K562 (cell line): ENCODE measurements around the gene ORMDL3. TPM values are rescaled to one million over a fixed set of nuclear protein-coding genes. Genes with fewer than 3 reads are reported as not detected.

ENCODE experiments used
- CAMTA2 ChIP-seq: fragments of 250-450 bp; sonication (Bioruptor Pico); conservative IDR thresholded peaks from 2 replicates; pipeline ENCODE4 v1.5.1; 2022
- CBFB ChIP-seq: sonication (generic); formaldehyde crosslinking; IDR thresholded peaks from 2 replicates; pipeline ENCODE4 v1.4.0; 2020; ENCODE audit warnings: mild to moderate bottlenecking, missing genetic modification reagents
- CTBP1 ChIP-seq: fragments of 450-650 bp; IDR thresholded peaks from 2 replicates; pipeline ENCODE4 v1.6.1; 2016; ENCODE audit warnings: borderline replicate concordance
- E2F3 ChIP-seq: fragments of 250-450 bp; sonication (Bioruptor Pico); IDR thresholded peaks from 2 replicates; pipeline ENCODE4 v1.4.0; 2020; ENCODE audit warnings: mild to moderate bottlenecking
- FOS ChIP-seq: IDR thresholded peaks from 3 replicates; pipeline ENCODE4 v1.6.1; 2011; ENCODE audit not compliant: insufficient read length; ENCODE audit errors: extremely low read depth
- KLF13 ChIP-seq: fragments of 450-650 bp; IDR thresholded peaks from 2 replicates; pipeline ENCODE4 v1.6.1; 2016; ENCODE audit warnings: missing genetic modification characterization, low read depth, mild to moderate bottlenecking, missing compliant biosample characterization, moderate library complexity, borderline replicate concordance
- PHF20 ChIP-seq: fragments of 450-650 bp; IDR thresholded peaks from 2 replicates; pipeline ENCODE4 v1.6.1; 2018; ENCODE audit not compliant: partially characterized antibody
- PML ChIP-seq: IDR thresholded peaks from 2 replicates; pipeline ENCODE4 v1.6.1; 2012; ENCODE audit warnings: low read length, inconsistent platforms
- PTBP1 ChIP-seq: fragments of 200-400 bp; formaldehyde crosslinking; IDR thresholded peaks from 2 replicates; pipeline ENCODE4 v1.6.1; 2017; ENCODE audit warnings: low read depth, low read length
- RBM25 ChIP-seq: fragments of 200-400 bp; formaldehyde crosslinking; IDR thresholded peaks from 2 replicates; pipeline ENCODE4 v1.6.1; 2018; ENCODE audit warnings: low read length, low read depth, moderate library complexity; ENCODE audit not compliant: severe bottlenecking
- SP1 ChIP-seq: sonication (generic); formaldehyde crosslinking; IDR thresholded peaks from 2 replicates; pipeline ENCODE4 v1.8.1; 2022; ENCODE audit warnings: mild to moderate bottlenecking, missing genetic modification reagents
- SRSF9 ChIP-seq: fragments of 200-400 bp; formaldehyde crosslinking; IDR thresholded peaks from 2 replicates; pipeline ENCODE4 v1.6.1; 2017; ENCODE audit warnings: low read depth, low read length, borderline replicate concordance
- TEAD1 ChIP-seq, 2 experiments: fragments of 450-650 bp in 1 of 2; sonication (generic) in 1 of 2; formaldehyde crosslinking; IDR thresholded peaks; 2 replicates each; pipeline versions ENCODE4 v1.4.0 to v1.8.0; 2020 to 2022; ENCODE audit warnings: mild to moderate bottlenecking in 2 of 2, missing genetic modification reagents in 1 of 2
- U2AF1 ChIP-seq: fragments of 200-400 bp; formaldehyde crosslinking; optimal IDR thresholded peaks from 2 replicates; pipeline ENCODE3; 2017; ENCODE audit warnings: mild to moderate bottlenecking, low read depth, low read length, moderate library complexity
- ZNF133 ChIP-seq: fragments of 250-450 bp; sonication (Bioruptor Pico); IDR thresholded peaks from 2 replicates; pipeline ENCODE4 v1.4.0; 2020; ENCODE audit warnings: mild to moderate bottlenecking
- ZNF197 ChIP-seq: fragments of 200-800 bp; sonication (Bioruptor generic); IDR thresholded peaks from 2 replicates; pipeline ENCODE4 v1.6.1; 2016; ENCODE audit warnings: low read depth, missing genetic modification characterization, missing compliant biosample characterization
- ZNF41 ChIP-seq: fragments of 250-450 bp; sonication (Bioruptor Pico); conservative IDR thresholded peaks from 2 replicates; pipeline ENCODE4 v1.4.0; 2020; ENCODE audit warnings: mild to moderate bottlenecking
- ZNF584 ChIP-seq: fragments of 200-800 bp; sonication (Bioruptor generic); IDR thresholded peaks from 2 replicates; pipeline ENCODE4 v1.6.1; 2016; ENCODE audit warnings: low read depth, mild to moderate bottlenecking, missing genetic modification characterization, missing compliant biosample characterization
- polyA plus RNA-seq, 8 experiments: library from polyadenylated mRNA; depleted of rRNA in 4 of 8; stranded (reverse) in 5 of 8; unstranded in 3 of 8; fragments of >200 nt; fragmentation: Nextera tagmentation in 2 of 8; fragmentation: Illumina TruSeq in 1 of 8; extraction: Ambion mirVana in 2 of 8; extraction: Trizol in 1 of 8; gene quantifications; 2 replicates each; pipeline versions ENCODE4 v1.2.1 to v1.2.3, GENCODE V29; 2011 to 2014; ENCODE audit warnings: inconsistent platforms in 1 of 8, missing spikeins in 1 of 8
- total RNA-seq, 7 experiments: library from RNA; depleted of rRNA in 6 of 7; stranded (reverse); fragments of >200 nt in 6 of 7; fragmentation: Illumina TruSeq in 2 of 7; extraction: Trizol in 2 of 7; gene quantifications; 2 replicates each; pipeline versions ENCODE4 v1.2.1 to v1.2.3, GENCODE V29; 2011 to 2021; ENCODE audit warnings: low replicate concordance in 1 of 7
- TF ChIP-seq, protein P1 (sequence below): fragments of 150-350 bp; conservative IDR thresholded peaks from 2 replicates; pipeline ENCODE4 v1.6.1; 2014; ENCODE audit warnings: low read length
- TF ChIP-seq, protein P2 (sequence below): fragments of 250-450 bp; sonication (Bioruptor Pico); IDR thresholded peaks from 2 replicates; pipeline ENCODE4 v1.5.0; 2021; ENCODE audit warnings: mild to moderate bottlenecking, moderate library complexity

ORMDL3 gene
- total and polyA plus RNA-seq, 9 of the 15 experiments (the other 6 are each of a cell fraction or from before 2014, with no cell fraction given): 2.7 to 57.4 (median 27.1) TPM

DNA sequence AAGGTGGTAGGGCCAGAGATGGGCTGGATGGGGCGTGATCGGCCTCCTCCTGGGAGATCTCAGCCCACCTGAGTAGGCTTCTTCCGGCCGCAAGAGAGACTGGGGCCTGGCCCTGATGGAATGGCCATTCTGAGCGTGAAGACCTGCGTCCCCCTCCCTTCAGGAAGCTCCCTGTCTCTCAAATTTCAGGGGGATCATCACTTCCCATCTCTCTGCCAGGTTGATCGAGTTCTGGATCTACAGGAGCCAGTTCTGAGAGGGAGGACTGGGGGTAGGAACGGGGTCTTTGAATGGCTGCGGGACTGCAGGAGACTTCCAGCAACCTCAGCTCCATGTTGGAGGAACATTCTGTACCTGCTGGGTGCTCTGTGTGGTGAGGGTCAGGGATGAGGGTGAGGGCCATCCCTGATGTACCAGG, 26.1 kb upstream of the ORMDL3 start (continued):
- TF ChIP-seq, protein P1, sequence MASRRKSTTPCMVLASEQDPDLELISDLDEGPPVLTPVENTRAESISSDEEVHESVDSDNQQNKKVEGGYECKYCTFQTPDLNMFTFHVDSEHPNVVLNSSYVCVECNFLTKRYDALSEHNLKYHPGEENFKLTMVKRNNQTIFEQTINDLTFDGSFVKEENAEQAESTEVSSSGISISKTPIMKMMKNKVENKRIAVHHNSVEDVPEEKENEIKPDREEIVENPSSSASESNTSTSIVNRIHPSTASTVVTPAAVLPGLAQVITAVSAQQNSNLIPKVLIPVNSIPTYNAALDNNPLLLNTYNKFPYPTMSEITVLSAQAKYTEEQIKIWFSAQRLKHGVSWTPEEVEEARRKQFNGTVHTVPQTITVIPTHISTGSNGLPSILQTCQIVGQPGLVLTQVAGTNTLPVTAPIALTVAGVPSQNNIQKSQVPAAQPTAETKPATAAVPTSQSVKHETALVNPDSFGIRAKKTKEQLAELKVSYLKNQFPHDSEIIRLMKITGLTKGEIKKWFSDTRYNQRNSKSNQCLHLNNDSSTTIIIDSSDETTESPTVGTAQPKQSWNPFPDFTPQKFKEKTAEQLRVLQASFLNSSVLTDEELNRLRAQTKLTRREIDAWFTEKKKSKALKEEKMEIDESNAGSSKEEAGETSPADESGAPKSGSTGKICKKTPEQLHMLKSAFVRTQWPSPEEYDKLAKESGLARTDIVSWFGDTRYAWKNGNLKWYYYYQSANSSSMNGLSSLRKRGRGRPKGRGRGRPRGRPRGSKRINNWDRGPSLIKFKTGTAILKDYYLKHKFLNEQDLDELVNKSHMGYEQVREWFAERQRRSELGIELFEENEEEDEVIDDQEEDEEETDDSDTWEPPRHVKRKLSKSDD: no peak
- TF ChIP-seq ZNF41 (no peak), E2F3 (CRISPR knock-in tag) (no peak), PTBP1 (no peak), SP1 (CRISPR knock-in tag) (0 out of 2 replicates have a peak, but pooled peaks have one; percentile 56), KLF13 (tag) (no peak), TEAD1 (CRISPR knock-in tag; IDR thresholded peaks at IDR 0.05) (no peak), PML (no peak), RBM25 (no peak), SRSF9 (no peak), U2AF1 (no peak), CAMTA2 (CRISPR knock-in tag) (no peak), FOS (no peak), CTBP1 (peak; percentile 45; the same call in 1 of the 2 replicates), CBFB (CRISPR knock-in tag) (no peak), ZNF584 (CRISPR knock-in tag) (no peak), PHF20 (no peak), ZNF133 (no peak), ZNF197 (CRISPR knock-in tag) (no peak)
- TF ChIP-seq, protein P2, sequence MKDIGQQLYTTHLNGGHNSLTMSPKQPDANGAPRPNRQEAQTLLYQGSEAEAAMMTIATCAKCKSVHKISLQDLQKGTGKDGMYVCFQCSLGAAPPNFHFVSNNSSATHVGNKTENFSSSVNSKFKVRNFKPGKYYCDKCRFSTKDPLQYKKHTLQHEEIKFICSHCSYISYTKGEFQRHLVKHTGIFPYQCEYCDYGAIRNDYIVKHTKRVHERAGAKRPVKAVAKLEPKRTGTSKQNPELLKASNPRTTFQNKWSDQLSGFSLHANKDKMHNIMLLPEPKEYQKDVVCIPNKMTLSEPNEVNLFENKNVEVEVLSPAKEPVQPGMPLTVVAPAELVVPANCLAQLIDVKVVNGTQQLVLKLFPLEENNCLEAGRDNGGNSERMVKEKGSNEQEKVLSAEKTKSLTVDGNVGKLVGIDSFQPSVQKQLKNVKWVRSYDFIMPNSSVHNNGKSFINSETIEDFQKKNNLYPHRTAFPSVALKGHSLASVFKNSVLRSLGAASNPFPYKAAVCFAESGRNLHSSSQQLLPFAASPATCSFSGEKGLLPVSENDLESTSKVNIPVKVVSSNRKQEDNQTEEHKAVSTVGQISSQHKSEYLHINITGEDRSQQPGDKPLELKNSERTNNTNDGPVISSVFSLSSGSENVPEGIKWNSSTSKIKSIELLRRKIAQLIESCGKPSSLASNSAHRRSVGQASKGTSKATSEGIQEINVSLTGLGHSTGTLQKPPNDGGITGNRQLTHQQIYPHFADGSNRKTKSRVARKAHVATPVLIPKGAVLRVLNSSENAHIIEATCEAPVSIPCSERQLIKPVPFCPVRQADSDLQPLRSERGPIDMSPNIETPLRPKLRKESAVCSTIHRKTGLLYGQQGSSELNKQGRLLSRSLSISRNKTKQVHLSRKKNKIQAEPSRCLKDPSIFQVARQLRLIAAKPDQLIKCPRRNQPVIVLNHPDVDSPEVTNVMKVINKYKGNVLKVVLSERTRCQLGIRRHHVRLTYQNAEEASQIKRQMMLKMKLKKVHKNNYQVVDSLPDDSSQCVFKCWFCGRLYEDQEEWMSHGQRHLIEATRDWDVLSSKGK (CRISPR knock-in tag): no peak
- TF ChIP-seq, all 486 proteins: peak for 11
